AG09309 (cell line): ENCODE data around the gene C18orf63.
"Not testable (repeated sequence)": the region's sequence is repeated elsewhere in the genome, so short reads cannot be mapped to it uniquely, and the experiment has no call there.

Source experiments
- DNase-seq: peaks from one replicate; pipeline ENCODE4 v3.0.0-alpha.2; 2010; ENCODE audit warnings: low read depth
- H3K4me3 ChIP-seq: 2 replicates; pipeline ENCODE4 v1.5.1; 2011; ENCODE audit warnings: mild to moderate bottlenecking, low read depth, low read length, moderate library complexity; ENCODE audit not compliant: control insufficient read depth
- CTCF ChIP-seq: IDR thresholded peaks from 2 replicates; pipeline ENCODE4 v1.5.1; 2011; ENCODE audit warnings: mild to moderate bottlenecking, low read depth, low read length, inconsistent platforms; ENCODE audit not compliant: insufficient read depth, control insufficient read depth; ENCODE audit errors: missing control alignments

Gene C18orf63

GRCh38 chr18:74290021-74290420 is 25.6 kb upstream of the C18orf63 start:
- H3K4me3 ChIP-seq, result no peak overlapping the region
- DNase-seq, result no peak
- no peak for TF ChIP-seq CTCF

GRCh38 chr18:74290794-74291471 is 24.7 kb upstream of the C18orf63 start:
- H3K4me3 ChIP-seq, result peak overlapping the region; percentile 67
- DNase-seq, result no peak

GRCh38 chr18:74291472-74291770 is 24.2 kb upstream of the C18orf63 start:
- DNase-seq, result no peak
- TF ChIP-seq CTCF, result no peak
- peak overlapping the region; percentile 67 for H3K4me3 ChIP-seq

More at GRCh38 chr18:74290794-74291471, 24.7 kb upstream of the C18orf63 start:
- TF ChIP-seq CTCF, result no peak

DNA sequence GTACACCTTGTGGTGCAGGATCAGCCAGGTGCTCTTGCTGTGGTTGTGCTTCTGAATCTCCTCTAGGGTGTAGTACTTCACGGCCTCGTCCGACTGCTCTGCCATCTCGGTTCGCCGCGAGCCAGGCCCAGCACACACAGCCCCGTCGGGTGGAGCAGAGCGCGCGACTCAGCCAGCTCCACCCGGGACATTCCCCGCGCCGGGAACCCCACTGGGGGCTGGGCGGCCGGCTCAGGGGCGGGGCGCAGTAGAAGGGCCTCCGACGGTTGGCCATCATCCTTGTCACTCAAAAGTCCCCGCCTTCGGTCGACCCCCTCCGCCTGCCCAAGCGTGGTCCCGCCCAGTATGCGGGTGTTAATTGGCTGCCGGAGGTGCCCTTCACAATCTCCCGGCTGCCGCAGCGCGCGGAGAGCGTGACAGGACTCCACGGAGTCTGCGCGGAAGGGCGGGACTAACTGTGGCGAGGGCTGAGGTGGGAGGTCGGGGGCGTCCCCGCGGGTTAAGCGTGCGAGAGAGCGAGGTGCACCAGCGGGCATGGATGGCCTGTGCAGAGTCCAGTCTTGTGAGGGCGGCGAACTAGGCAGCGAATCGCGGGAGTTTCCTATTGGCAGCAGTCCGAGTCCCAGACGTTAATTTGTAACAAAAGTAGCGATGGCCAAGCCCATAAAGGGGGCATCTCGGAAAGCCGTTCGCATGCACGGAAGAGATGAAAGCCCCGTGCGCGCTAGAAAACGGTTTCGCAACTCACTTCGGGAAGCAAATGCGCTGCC is 23.7 kb upstream of the C18orf63 start, which contains the start of gene CYB5A:
TSS of gene CYB5A (minus strand) at position 193 of the 770 bp plus-strand sequence. CDS start at position 105, 88 bp downstream.
- TF ChIP-seq CTCF, result peak; percentile 2
- DNase-seq, result peak; percentile 79
- peak within 1 kb of the TSS; percentile 67 for H3K4me3 ChIP-seq

DNA sequence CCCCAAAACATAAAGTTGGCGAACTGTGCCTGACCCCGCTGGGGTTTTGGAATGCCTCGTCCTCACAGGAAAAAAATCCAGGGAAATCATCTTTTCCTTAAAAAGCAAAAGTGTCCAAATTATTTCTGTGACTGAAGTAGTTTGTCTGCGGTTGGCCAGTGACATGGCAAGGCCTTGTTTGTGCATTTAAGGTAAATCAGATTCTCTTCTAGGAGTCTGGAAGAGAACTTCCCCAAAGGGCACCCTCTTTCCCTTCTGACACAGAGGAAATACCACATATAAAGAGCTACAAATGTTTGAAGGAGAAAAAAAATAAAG is 23.1 kb upstream of the C18orf63 start:
- no peak for TF ChIP-seq CTCF
- no peak for DNase-seq
- H3K4me3 ChIP-seq, result peak overlapping the region; percentile 67

GRCh38 chr18:74292982-74293381 is 22.7 kb upstream of the C18orf63 start:
- DNase-seq, H3K4me3 ChIP-seq: not testable (repeated sequence)

GRCh38 chr18:74294526-74294925 is 21.1 kb upstream of the C18orf63 start:
- no peak for TF ChIP-seq CTCF
- H3K4me3 ChIP-seq, result no peak overlapping the region
- DNase-seq, result peak; percentile 73
